HG02981 (cell line): ENCODE measurements around the gene NEK6.

Experiments used
- ATAC-seq: cut with Tn5 transposase; IDR thresholded peaks from one replicate; pipeline ENCODE4 v1.9.1; 2021; ENCODE audit warnings: mild to moderate bottlenecking, moderate library complexity; ENCODE audit not compliant: unreplicated experiment

The NEK6 gene

GRCh38 chr9:124349675-124350493, 92.1 kb downstream of the NEK6 start:
- no peak for ATAC-seq

- no peak for ATAC-seq
Observed at GRCh38 chr9:124350494-124351263, 92.9 kb downstream of the NEK6 start.

GRCh38 chr9:124351672-124352468, 94.1 kb downstream of the NEK6 start:
- ATAC-seq, result no peak

DNA sequence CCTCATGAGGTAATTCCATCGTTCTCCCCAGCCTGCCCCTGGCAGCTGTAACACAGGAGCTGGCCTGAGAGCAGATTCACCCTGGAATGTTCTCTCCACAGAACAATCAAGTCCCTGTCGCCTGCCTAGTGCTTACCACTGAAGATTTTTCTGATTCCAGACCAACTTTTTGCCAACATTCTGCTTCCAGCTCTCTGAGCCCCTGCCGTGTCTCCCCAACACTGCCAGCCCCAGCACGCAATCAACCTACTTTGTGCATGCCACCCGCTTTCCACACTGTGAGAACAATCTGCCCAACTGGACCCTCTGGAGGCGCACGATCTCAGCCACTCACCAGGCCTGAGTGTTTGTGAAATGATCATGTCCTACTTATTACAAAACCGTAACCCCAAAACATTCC, 94.9 kb downstream of the NEK6 start:
- ATAC-seq, result no peak

DNA sequence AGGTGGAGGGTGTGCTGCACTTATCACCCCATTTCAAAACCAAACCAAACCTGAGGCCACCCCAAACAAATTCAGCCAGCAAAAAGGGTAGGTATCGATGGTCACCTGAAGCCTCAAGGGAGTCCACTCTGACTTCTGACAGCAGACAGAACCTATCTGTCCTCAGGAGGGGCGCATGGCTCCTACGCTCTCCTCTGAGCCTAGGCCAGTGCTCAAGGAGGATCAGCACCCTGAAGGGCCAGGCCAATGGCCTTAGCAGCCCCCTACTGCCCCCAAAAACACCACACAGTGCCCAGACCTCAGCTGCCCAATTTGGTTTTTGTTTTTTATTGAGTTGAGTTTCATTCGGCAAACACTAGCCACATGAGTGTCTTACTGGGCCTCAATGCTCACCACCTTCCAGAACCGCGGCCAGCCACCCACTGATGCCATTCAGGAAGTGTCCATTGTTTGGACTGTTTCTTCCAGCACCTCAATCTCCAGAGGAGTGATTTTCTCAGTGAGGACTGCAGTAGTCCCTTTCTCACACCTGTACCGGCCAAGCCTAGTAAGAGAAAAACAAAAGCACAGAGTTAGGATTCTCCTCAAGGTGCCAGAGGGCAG, 95.5 kb downstream of the NEK6 start:
- ATAC-seq, result no peak

DNA sequence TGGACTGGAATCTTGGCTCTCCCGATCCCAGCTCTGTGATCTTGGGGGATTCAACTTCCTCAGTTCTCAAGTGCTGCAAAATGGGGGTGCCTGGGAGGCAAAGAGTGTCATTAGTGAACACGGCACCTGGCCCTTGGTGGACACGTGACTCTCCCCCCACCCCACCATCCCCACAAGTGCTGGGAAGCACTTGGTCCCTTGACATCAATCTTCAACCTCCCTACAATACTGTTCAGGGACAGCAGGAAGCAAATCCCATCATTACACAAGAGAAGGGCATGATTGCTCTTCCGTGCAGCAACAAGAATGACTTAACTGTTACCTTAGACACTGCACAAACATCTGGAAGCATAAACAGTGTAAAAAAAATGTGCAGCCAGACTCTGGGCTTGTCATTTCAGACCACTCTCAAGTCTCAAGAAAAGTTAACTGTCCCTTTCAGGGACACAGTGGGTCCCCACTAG, 96.1 kb downstream of the NEK6 start:
- no peak for ATAC-seq

GRCh38 chr9:124354346-124355038, 96.7 kb downstream of the NEK6 start:
- ATAC-seq, result no peak

DNA sequence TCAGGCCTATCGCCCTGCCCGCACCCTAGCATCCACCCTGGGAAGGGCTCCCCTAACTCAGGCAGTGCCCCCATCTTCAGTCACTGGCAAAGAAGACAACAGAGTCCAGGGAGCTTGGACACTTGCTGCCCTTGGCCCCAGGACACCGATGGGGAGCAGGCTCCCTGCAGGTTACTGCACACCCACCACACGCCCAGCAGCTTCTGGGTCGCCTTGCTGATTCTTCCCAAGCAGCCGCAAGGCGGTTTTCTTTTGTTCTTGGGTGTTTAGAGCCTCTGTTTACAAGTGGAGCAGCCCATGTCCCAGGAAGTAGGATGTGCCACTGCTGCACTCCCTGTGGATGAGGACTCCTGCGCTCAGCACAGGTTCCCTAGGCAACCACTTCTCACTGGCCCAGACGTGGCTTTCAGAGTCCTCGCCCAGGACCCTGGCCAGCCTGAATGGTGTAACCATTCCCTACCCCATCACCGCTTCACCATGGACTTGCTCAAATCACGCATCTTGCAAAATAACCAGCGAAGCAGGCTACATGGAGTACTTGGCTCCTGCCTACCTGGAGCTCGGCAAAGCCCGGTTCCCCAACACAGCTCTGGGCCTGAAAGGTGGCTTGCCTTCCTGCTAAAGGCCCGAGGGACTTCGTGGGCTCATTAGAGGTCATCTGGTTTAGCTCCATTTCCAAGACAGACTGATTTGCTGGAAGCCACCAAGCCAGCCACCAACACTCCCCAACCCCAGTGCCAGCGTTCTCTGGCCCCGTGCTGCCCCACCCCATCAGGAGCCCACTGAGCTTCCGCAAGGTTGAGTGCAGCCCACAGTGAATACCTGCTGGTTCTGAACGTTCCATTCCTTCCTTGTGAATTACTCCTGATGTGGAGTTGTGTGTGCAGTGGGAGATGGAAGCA, 97.5 kb downstream of the NEK6 start:
- ATAC-seq, result no peak

DNA sequence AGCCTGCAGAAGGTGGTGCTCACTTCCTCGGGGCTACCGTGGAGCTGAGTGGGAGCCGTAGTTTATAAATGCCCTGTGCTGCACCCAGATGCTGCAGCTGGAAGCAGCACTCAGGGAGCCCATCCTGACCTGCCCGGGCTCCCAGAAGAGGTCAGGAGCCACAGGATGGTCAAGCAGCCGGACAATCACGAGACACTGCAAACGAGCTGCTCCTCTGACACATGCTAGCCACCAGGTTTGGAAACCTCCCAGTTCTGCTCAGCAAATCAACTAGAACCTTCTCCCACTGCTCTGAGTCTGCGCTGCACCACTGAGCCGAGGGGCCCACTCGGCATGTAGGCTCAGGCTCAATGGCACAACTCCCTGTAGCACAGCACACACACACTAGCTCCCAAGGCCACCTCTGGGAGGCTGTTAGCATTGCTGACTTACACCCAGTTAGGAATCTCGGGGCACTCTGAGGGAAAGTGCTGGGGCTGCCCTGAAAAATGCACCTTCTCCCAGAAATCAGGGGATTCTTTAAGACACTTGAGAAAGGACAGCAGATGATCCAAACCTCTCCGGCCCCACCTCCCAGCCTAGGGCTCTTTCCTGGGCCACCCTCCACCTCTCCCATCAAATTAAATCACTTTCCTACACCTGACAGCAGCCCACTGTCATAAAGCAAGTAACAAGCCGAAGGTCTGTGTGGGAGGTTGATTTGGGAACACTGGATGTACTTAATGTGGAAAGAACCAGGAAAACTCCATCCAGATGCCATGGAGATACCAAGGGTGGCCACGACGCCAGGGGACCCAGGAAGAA, 98.4 kb downstream of the NEK6 start:
- no peak for ATAC-seq

DNA sequence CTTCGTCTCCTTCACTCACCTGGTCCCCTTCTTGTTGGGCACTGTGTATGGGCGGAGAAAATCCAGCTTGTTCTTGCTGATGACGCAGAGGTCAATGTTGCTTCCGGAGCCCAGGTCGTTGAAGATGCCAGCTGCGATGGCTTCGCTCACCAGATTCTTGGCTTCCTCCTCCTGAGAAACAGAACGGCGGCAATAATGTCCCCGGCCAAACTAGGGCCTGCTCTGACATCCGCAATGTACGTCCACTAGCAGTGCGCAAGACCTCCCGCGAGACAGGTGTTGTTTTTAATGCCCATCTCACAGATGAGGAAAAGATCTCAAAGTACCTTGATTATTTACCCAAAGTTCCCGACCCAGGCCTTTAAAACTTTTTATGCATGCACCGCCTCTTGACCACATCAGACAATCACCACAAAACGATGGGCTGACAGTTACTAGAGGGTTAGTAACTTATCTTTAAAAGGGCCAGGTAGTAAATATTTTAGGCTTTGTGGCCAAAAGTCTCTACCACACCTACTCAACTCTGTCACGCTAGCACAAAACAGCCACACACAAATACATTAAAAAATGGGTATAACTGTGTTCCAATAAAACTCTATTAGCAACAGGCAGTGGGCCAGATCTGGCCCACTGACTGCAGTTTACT, 99.1 kb downstream of the NEK6 start:
- ATAC-seq, result no peak

DNA sequence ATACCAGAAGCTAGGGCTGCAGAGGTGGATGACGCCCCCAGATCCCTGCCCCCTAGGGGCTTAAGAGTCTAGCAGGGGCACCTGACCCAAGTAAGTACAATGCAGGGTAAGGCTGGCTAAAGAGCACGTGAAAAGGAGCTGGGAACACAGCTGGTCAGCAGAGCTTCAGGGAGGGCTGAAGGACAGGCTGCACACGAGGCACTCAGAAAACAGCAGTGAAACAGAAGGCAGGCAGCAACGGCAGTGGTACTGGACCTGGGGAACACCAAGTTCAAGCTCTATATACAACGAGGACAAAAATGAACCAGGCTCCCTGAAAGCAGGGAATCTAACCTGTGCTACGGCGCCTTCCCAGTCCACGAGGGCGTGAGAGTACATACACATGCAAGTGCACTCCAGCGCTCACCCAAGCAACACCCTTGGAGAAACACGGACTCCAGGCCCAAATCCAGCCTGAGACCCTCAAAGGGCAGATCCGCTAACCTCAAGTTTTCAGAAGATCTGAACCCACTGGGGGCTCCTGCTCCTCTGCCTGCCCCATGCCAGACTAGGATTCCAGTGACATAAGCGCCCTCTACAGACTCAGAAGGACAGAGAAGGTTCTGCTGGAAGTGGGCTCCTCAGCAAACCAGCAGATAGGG, 100.1 kb downstream of the NEK6 start:
- ATAC-seq, result no peak

DNA sequence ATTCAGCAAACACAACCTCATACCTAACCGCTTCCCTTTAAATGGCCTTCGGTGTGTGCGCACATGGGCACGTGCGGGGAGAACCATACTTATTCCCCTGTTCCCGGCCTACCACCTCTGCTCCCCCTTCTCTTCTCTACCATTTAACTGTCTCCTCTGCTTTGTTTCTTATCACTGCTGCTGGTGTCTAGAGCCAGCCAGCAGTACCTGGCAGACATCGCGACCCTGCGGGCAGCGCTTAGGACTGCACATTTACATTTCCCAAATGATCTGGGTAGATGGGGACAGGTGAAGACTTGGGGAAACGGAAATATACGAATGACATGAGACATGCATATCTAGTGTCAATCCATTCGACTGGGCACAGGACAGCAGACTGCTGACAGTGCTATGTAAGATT, 100.9 kb downstream of the NEK6 start:
- no peak for ATAC-seq

DNA sequence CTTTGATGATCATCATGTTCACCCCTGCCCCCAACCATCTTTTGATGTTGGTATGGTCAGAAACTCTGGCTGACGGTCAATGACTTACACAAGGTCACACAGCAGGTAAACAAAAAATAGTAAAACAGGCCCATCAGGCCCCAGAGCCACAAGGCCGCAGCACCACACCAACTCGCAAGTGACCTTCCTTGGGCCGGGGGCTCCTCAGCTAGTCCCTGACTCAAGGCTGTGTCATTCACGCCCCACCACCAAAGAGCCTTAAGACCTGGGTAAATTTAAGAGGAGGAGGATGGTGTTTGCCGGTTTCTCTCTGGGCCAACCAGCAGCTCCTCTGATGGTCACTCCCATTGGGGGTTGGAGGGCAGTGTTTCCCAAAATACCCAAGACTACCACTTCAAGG, 101.7 kb downstream of the NEK6 start:
- ATAC-seq, result no peak

GRCh38 chr9:124359855-124360678, 102.3 kb downstream of the NEK6 start:
- no peak for ATAC-seq

DNA sequence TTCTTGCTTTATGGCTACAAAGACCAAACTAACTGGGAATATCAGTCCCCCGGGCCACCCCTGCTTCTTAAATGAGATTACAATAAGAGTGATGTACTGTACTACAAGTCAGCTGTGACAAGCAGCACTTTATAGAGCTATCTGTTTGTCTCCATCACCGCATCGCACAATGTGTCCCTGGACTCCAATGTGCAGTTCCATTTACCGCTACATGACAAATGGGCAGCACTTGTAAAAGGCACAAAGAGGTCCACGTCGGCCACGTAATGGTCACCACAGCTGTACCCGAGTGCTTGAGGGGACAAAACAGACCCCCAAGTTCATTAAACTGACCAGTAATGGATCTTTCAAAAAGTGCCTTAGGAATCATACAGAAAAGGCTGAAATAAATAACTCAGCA, 103.4 kb downstream of the NEK6 start:
- no peak for ATAC-seq

DNA sequence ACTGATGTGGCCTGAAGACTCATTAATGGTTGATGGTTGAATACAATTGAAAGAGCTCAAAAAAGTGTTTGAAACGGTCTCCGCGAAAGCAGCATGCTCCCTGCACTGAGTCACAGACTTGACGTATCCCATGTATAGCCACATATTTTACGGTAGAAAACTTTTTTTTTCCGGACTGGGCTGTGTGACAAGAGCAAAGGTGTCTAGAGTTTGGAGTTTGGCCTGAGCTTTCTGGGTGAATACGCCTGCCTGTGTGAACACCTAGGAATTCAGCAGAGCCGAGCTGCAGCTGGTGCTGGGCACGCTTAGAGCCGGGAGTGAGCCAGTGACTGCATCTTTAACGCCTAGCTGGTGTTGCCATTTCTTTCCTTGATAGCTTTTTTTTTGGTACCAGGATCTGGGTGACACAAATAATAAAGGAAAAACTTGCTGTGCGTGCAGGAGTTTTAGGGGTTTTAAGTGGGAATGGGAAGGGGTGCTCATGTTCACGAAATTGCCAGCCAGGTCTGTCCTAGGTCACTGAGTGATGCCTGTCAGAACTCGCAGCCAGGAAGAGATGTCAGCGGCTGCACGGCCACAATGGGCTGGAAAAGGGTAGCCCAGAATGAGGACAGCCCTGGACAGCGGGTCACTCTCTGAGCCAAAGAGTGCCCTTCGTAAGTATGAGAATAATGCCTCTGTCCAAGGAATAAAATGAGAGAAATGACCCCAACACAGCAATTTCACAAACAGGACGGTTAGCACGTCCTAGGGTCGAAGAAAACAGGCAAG, 105.8 kb downstream of the NEK6 start:
- no peak for ATAC-seq
